M059J (cell line): ENCODE results near the gene HOXC4. TPM values are rescaled to one million over a fixed set of nuclear protein-coding genes. Genes with fewer than 3 reads are reported as not detected.
"Not testable (repeated sequence)": the region's sequence is repeated elsewhere in the genome, so short reads cannot be mapped to it uniquely, and the experiment has no call there.

Experiments used
- DNase-seq: peaks from one replicate; pipeline ENCODE4 v3.0.0-alpha.2; 2012; ENCODE audit warnings: low read depth
- total RNA-seq: library from RNA; depleted of rRNA; stranded (reverse); fragments of >200 nt; shearing (Covaris generic); gene quantifications from 2 replicates; pipeline ENCODE4 v1.2.3, GENCODE V29; 2014

The HOXC4 gene
- total RNA-seq, 1 experiment from 2014 or later, result 1.9 TPM

GRCh38 chr12:54055552-54055951, 1.9 kb downstream of the HOXC4 start:
- no peak for DNase-seq

- DNase-seq, result no peak
Measured at GRCh38 chr12:54056110-54056509, 2.5 kb downstream of the HOXC4 start.

- DNase-seq, result no peak
Measured at GRCh38 chr12:54058128-54058768, 4.6 kb downstream of the HOXC4 start.

- no peak for DNase-seq
Measured at GRCh38 chr12:54059668-54060067, 6.0 kb downstream of the HOXC4 start.

GRCh38 chr12:54060174-54060974, 6.7 kb downstream of the HOXC4 start:
- no peak for DNase-seq

- DNase-seq, result no peak
Measured at GRCh38 chr12:54060975-54061778, 7.5 kb downstream of the HOXC4 start.

- no peak for DNase-seq
Measured at GRCh38 chr12:54065677-54066076, 12.0 kb downstream of the HOXC4 start.

- no peak for DNase-seq
Measured at GRCh38 chr12:54066408-54066807, 12.8 kb downstream of the HOXC4 start.

- DNase-seq, result peak; percentile 33
Measured at GRCh38 chr12:54068418-54069070, 14.9 kb downstream of the HOXC4 start.

GRCh38 chr12:54071942-54072341, 18.3 kb downstream of the HOXC4 start:
- DNase-seq, result no peak

- DNase-seq, result no peak
Measured at GRCh38 chr12:54074308-54074707, 20.7 kb downstream of the HOXC4 start.

- no peak for DNase-seq
Measured at GRCh38 chr12:54075409-54075808, 21.8 kb downstream of the HOXC4 start.

- DNase-seq, result no peak
Measured at GRCh38 chr12:54075974-54076373, 22.3 kb downstream of the HOXC4 start.

- not testable (repeated sequence) for DNase-seq
Measured at GRCh38 chr12:54077843-54078242, 24.2 kb downstream of the HOXC4 start.

- not testable (repeated sequence) for DNase-seq
Measured at GRCh38 chr12:54079115-54079514, 25.5 kb downstream of the HOXC4 start.

- not testable (repeated sequence) for DNase-seq
Measured at GRCh38 chr12:54080008-54080924, 26.6 kb downstream of the HOXC4 start.

GRCh38 chr12:54081053-54081514, 27.4 kb downstream of the HOXC4 start:
- DNase-seq, result not testable (repeated sequence)

GRCh38 chr12:54081581-54082396, 28.2 kb downstream of the HOXC4 start:
- DNase-seq, result not testable (repeated sequence)

- peak; percentile 16 for DNase-seq
Measured at GRCh38 chr12:54082397-54082892, 28.8 kb downstream of the HOXC4 start.

- not testable (repeated sequence) for DNase-seq
Measured at GRCh38 chr12:54088011-54088410, 34.4 kb downstream of the HOXC4 start.
